RCC 7860 (cell line): ENCODE results near the gene PRKCI.
A peak's percentile ranks its signal among the peaks of the same experiment; 100 is the strongest.
"Not testable (repeated sequence)": the region's sequence is repeated elsewhere in the genome, so short reads cannot be mapped to it uniquely, and the experiment has no call there.

Experiments
- DNase-seq: peaks from one replicate; pipeline ENCODE4 v3.0.0-alpha.2; 2015; ENCODE audit warnings: low spot score
- FAIRE-seq: peaks from 2 replicates; lab custom pipeline; 2012; peaks lifted over from hg19 to GRCh38; lab: Jason Lieb, UNC

The PRKCI gene

DNA sequence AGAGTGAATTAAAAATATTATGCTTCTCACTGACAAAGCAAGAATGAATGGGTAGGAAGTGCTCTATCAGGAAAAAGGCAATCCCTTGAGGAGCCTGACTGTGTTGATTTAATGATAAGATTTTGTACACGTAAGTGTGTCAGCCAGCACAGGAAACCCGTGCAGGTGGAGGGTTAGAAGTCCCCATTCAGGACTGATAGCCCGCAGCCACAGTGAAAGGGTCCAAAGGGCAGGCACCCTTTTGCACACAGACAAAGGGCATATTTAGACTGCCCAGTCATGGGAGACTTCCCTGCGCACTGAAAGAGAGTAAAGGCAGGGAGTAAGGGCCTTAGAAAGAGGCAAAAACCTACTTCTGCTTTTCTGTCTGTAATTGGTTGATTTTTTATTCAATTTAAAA lies 108.9 kb downstream of the PRKCI start:
- DNase-seq (no peak), FAIRE-seq (no peak)

DNA sequence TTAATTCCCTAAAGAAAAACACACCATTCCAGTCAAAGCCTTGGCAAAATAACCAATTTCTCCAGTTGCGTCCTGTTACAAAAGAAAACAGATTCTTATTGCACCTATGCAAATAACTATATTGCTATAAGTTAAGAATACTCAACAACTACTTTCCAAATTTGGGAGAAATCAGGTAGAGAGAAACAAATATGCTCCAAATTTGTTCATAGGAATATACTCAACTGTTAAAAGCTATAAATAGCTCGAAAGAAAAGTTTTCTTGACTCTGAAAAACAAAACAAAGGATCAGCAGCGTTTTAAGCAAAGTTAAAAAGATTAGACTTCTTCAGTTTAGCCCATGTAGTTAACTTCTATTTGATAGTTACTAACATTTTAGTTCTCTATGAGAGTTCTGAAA lies 115.2 kb downstream of the PRKCI start:
- FAIRE-seq (no peak), DNase-seq (no peak)

DNA sequence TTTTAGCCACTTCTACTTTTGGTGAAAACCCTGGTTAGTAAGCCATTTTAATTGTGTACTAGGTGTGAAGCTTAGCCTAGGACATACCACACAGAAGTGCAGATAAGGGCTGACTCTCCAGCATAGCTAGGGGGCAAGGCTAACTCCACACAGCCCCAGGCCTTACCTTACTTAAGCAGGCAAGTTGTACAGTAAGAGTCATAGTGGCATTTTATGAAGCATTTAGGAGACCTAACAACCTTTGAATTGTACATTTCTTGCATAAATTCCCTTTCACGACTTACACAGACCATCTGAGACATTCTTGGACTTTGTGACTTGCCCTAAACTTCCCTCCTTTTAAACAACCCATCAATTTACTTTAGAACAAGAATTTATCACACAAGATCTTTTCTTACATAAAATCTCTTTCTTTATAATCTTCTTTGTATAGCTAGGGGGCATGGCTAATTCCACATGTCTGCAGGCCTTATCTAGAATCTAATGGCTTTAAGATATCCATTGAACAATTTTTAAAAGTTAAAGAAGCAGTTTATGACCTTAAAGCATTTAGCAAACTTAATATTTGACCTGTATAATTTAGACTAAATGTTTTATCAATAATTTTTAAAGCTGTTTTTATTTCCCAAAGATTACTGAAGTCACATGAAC lies 116.6 kb downstream of the PRKCI start:
- no peak for DNase-seq
- FAIRE-seq: no peak

DNA sequence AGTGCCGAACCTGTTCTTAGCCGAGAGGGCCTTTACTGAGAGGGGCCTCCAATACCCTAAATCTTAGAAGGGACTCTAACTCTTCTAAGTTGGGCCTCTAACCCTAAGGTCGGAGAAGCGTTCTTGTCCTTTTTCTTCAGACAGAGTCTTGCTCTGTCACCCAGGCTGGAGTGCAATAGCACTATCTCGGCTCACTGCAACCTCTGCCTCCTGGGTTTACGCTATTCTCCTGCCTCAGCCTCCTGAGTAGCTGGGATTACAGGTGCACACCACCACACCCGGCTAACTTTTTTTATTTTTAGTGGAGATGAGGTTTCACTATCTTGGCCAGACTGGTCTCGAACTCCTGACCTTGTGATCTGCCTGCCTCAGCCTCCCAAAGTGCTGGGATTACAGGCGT lies 120.0 kb downstream of the PRKCI start:
- DNase-seq, FAIRE-seq: not testable (repeated sequence)

DNA sequence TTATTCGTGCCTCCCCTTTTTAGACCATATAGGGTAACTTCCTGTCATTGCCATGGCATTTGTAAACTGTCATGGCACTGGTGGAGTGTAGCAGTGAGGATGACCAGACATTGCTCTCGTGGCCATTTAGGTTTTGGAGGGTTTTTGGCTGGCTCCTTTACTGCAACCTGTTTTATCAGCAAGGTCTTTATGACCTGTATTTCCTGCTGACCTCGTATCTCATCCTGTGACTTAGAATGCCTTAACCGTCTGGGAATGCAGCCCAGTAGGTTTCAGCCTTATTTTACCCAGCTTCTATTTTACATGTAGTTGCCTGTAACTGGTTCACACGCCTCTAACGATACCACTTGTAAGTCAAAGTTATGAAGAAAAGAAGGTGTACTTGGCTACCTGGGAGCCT lies 121.6 kb downstream of the PRKCI start:
- DNase-seq, FAIRE-seq: not testable (repeated sequence)

DNA sequence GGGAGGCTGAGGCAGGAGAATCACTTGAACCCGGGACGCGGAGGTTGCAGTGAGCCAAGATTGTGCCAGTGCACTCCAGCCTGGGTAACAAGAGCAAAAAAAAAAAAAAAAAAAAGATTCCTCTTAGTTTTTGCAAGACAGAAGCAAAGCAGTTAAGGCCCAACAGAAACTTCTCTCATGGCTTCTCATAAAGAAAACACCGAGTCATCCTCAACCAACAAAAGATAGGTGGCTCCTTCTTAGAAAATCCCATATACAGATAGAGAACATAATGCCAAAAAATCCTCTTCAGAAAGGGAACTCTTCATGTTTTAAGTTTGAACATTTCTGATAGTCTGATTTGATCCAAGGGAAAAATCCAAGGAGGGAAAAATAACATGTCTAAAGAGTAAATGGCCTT lies 122.7 kb downstream of the PRKCI start:
- DNase-seq (no peak), FAIRE-seq (no peak)

DNA sequence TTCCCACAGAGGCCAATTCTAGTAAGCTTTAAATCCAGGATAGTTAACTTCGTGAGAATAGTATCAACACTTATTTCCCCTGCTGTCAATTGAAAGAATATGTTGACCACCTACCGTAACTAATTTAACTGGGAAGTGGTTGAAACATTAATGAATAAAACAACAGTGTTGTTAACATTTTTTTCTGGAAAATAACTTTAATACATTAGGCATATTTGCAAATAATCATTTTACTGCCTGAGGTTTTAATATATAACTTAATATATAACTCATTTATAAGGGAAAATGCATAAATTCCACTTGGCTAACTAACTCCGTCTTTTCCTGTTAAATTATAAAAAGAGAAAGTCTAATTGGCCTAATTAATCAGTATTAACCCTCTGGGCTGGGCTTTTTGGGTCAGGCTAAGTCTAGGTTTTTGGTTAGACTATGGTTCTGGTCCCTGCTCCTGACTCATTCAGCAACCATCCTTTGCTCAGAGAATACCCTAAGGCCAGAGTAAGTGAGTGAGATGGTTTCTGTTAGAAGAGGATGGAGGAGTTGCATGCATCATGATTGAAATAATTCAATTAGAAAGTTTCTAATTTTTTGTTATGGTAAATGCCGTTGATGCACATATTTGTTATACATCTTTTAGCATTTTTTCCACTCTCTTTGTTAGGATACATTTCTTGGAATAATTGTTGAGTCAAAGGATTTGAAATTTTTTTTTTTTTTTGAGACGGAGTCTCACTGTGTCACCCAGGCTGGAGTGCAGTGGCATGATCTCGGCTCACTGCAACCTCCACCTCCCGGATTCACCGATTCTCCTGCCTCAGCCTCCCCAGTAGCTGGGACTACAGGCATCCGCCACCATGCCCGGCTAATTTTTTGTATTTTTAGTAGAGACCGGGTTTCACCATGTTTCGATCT lies 124.5 kb downstream of the PRKCI start:
- FAIRE-seq (peak; percentile 70), DNase-seq (peak; percentile 47)

DNA sequence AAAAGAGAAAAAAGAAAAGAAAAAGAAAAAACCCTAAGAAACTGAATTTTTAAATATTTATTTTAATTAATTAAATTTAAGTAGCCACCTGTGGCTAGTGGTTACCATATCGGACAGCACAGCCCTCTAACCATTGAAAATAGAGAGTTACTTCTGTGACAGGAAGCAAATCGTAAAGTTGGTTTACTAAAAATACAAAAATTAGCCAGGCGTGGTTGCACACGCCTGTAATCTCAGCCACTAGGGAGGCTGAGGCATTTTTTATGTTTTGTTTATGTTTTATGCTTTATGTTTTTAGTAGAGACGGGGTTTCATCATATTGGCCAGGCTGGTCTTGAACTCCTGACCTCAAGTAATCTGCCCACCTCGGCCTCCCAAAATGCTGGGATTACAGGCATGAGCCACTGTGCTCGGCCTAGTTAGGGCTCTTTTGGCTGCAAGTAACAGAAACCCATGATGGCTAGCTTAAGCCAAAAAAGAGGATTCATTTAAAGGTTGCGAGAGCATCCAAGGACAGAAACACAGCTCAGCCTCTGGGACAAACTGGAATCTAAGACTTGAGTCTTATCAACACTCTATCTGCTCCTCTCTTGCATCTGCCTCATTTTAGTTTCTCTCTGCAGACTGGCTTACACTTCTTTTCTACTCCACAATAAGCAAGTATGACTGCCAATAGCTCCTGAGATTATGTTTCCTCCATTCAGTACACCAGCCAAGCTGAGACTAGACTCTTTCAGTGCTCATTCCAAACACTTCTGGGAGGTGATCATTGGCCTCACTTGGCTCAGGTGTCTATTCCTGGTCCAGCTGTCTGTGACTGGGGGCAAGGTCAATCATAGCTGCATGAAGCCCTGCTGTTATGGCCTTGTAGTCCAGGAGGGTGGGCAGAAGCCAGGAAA lies 128.5 kb downstream of the PRKCI start:
- FAIRE-seq: no peak
- no peak for DNase-seq

DNA sequence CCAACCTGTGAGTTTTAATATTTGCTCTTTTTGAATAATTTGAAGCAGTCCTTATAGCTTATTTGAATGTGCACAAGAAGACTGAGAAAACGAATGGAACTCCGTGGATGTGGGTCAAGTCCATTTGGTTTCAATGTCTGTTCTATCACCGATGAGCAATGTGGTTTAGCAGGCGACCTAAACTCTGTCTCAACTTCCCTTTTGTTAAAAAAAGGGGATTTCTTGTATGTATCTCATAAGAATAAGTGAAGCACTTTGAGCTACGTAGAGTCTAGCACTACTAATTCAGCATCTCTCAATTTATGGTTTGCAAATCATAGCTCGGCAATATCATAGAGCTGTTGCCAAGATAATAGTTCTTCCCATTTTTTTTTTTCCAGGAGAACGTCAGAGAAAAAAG lies 130.7 kb downstream of the PRKCI start:
- DNase-seq (no peak), FAIRE-seq (no peak)

DNA sequence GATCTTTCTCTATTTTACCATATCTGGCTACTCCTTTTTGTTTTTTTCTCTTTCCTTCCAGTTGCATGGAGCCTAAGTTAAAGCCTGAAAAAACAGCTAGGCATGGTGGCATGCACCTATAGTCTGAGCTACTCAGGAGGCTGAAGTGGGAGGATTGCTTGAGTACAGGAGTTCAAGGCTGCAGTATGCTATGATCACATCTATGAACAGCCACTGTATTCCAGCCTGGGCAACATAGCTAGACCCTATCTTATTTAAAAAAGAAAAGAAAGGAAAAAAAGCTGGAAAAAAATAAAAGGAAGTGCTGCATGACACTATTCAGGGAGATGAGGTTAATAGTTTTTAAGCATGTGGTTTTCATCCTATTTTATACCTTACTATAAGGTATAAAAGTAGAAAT lies 131.3 kb downstream of the PRKCI start:
- no peak for FAIRE-seq
- no peak for DNase-seq

DNA sequence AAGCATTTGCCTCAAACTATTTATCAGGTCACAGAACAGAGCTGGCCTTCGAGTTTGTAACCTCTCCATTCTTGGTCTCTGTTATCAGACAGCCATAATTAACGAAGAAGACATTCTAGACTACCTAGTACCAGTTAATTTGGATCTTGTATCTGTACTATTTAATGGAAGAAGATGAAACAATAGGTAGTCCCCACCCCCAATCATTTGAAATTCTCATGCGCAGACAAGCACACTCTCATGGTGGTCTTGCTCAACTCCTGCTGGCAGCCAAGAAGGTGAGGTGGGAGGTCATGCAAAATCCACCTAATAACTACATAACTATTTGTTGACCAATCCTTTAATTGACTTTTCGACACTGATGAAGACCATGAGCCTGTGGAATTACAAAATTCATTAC lies 132.5 kb downstream of the PRKCI start:
- FAIRE-seq: no peak
- DNase-seq: no peak
